Fibroblast of skin of right biceps (primary cell): ENCODE results near the gene TAF6.
A peak's percentile ranks its signal among the peaks of the same experiment; 100 is the strongest.

Experiments
- DNase-seq: peaks from one replicate; pipeline ENCODE4 v3.0.0-alpha.2; 2013

The TAF6 gene

DNA sequence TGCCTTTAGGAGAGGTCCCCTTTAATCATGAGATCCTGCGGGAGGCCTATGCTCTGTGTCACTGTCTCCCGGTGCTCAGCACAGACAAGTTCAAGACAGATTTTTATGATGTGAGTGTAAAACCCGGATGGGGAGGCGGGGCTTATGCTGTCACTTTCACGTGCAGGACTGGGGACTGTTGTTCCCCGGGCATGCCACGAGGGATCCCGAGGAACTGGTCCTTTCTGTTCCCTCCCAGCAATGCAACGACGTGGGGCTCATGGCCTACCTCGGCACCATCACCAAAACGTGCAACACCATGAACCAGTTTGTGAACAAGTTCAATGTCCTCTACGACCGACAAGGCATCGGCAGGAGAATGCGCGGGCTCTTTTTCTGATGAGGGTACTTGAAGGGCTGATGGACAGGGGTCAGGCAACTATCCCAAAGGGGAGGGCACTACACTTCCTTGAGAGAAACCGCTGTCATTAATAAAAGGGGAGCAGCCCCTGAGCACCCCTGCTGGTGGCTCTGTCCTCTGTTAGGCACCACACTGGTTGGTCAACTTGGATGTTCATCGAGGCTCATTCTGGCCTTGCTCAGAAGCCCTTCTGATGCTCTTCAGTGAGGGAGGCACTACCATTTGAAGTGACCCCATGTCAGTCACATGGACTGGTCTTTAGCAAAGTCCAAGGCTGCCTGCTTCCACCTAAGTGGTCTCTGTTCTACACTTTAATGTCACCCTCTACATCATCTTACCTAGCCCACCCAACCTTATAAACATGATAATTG is 27.6 kb downstream of the TAF6 start:
- DNase-seq: peak; percentile 58

- no peak for DNase-seq
These were observed 28.4 kb downstream of the TAF6 start for GRCh38 chr7:100090527-100091410.

GRCh38 chr7:100089458-100090196 is 29.5 kb downstream of the TAF6 start:
- peak; percentile 51 for DNase-seq

DNA sequence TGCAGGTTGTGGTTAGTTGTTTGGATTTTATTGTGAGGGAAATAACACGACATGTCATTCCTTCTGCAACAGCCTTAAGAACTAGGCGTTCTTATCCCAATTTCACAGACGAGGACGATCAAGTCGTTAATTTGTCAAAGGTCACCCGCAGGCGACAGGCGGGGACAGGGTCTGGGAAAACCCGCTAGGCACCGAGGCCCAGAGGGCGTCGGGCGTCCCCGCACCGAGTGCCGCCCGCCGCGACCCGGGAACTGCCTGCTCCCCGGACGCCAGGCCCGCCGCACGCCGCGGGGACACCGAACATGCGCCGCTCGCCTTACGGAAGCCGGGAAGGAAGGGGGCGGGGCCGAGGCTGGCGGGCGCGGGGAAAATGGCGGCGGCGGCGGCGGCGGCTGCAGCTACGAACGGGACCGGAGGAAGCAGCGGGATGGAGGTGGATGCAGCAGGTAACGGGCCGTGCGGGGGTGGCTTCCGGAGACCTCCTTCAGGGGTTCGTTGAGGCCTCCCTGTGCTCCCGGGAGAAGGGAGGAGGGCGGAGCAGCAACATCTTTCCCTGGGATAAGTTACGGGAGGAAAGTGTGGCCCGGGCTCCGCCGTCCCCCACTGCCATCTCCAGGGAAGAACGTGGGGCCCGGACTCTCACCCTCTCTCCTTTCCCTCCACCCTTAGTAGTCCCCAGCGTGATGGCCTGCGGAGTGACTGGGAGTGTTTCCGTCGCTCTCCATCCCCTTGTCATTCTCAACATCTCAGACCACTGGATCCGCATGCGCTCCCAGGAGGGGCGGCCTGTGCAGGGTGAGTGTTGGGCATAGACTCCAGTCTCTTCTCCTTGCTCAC is 30.3 kb downstream of the TAF6 start, which contains the start of gene COPS6:
Gene COPS6, plus strand, starts transcription at position 349 of the 837 bp plus-strand sequence. Its CDS starts 22 bp downstream, at position 371.
- peak; percentile 86 for DNase-seq

DNA sequence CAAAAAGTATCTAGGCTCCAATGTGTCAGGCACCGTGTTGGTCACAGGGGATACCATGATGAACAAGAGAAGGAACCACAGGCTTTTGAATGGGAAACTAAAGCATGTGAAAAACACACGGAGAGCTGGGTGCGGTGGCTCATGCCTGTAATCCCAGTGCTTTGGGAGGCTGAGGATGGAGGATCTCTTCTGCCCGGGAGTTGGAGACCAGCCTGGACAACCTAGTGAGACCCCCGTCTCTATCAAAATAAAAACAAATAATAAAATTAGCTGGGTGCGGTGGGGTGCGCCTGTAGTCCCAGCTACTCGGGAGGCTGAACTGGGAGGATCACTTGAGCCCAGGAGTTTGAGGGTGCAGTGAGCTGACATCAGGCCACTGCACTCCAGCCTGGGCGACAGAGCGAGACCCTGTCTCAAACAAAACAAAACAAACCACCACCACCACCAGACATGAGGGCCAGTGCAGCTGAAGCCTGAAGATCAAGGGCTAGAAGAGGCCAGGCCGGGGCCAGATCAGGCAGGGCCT is 31.0 kb downstream of the TAF6 start:
- DNase-seq: no peak

- peak; percentile 99 for DNase-seq
These were observed 32.0 kb downstream of the TAF6 start for GRCh38 chr7:100087055-100087750.

- no peak for DNase-seq
These were observed 33.6 kb downstream of the TAF6 start for GRCh38 chr7:100085515-100085914.

GRCh38 chr7:100082978-100083377 is 36.2 kb downstream of the TAF6 start:
- no peak for DNase-seq

DNA sequence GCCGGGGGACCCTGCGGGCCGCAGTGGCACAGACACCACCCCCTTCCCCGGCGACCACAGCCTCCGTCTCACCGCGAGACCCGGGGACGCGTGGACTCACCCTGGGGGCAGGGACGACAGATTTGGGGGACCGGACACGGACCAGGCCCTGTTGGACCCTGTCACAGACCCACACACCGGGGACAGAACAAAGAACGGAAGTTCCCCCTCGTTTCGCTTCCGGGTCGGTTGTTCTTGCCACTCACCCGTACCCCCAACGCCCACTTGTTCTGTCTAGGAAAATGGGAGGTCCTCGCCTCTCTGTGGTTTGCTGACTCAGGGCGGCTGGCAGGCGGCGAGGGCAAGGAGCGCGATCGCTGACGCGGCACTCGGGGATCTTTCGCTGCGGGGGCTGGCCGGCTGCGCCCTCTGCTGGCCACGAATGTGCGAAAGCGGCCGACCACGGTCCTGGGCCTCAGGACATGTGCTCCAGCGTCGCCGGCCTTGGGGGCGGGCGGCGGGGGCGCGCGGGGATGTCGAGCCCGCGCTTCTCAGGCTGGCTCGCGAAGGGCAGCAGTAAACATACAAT is 37.5 kb downstream of the TAF6 start, which contains the start of gene ZNF3:
Gene ZNF3, minus strand, starts transcription at position 189 of the 568 bp plus-strand sequence. CDS start 4,366 bp downstream, outside the sequence.
- peak; percentile 99 for DNase-seq

- DNase-seq: no peak
These were observed 38.1 kb downstream of the TAF6 start for GRCh38 chr7:100080907-100081534.

GRCh38 chr7:100079024-100079560 is 40.1 kb downstream of the TAF6 start:
- DNase-seq: no peak

GRCh38 chr7:100077205-100077604 is 42.0 kb downstream of the TAF6 start:
- DNase-seq: no peak

- DNase-seq: no peak
These were observed 43.7 kb downstream of the TAF6 start for GRCh38 chr7:100075418-100075817.

GRCh38 chr7:100074841-100075240 is 44.3 kb downstream of the TAF6 start:
- DNase-seq: no peak

DNA sequence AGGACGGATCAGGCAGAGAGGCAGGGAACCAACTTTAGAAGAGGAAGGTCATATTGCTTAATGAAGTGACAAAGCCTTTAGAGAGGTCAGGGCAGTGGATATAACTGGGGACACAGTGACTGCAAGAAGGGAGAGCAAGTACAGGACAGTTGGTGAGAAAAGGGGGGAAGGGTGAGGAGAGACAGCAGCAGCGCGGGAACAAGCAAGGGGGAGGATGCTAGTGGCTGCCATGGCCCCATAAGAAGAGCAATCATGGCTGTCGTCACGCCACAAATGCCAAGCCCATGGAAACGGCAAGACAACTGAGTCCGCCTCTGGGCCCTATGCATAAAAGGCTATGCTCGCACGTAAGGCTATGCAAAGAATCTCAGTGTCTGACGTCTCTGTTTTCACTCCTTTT is 46.7 kb downstream of the TAF6 start:
- DNase-seq: no peak

DNA sequence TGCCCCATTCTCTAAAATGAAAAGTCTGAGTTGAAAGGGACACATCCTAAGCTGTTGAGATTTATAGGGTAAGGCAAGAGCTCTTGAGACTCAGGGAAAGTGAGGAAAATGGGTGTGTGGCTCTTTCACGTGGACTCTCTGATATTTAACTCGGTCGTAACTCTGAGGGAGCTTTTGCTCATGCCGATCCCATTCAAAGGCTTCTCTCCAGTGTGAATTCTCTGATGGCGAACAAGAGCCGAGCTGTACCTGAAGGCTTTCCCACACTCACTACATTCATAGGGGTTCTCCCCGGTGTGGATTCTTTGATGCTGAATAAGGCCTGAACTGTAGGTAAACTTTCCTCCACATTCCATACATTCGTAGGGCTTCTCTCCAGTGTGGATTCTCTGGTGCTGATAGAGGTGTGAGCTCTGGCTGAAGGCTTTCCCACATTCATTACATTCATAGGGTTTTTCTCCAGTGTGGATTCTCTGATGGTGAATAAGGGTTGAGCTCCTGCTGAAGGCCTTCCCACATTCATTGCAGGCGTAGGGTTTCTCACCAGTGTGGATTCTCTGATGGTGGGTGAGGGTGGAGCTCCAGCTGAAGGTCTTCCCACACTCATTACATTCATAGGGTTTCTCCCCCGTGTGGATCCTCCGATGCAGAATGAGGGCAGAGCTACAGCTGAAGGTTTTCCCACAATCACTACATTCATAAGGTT is 48.0 kb downstream of the TAF6 start:
- DNase-seq: no peak

- no peak for DNase-seq
These were observed 49.2 kb downstream of the TAF6 start for GRCh38 chr7:100069991-100070390.

GRCh38 chr7:100066953-100067352 is 52.2 kb downstream of the TAF6 start:
- no peak for DNase-seq

DNA sequence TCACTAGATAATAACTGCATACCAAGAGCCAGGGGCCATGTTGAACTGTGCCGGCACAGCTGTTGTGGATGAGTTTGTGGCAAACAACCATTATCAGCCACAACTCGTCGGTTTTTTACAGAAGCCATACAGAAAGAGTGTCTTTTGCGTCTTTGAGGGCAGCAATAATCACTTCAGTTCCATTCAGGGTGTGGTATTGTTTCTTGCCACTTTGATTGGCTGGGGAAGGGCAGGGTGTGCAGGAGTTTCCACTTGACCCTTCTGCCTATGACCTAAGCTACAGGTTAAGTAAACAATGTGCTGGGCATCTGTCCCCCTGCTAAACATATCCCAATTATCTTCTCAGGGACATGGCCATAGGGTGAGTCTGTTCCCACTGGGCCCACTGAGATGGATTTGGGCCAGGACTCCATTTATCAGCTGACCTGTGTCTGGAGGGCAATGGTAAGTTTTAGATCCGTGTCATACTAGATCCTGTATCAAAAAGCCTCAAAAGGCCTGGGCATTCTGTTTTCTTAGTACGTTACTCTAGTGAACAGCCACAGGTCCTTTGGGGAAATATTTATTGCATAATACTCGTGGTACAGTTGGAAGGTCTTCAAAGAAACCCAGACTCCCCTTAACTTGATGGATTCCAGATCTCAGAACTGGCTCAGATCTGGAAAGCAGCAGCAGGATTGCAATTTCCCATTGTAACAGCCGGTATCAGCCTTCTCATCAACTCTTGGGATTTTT is 53.5 kb downstream of the TAF6 start:
- peak; percentile 47 for DNase-seq
